ENCODE results near the gene CPT1C.

CPT1C gene

GRCh38 chr19:49680421-49681351, 10.2 kb upstream of the CPT1C start:
- peak; percentile 99 for TF ChIP-seq CTCF (IDR thresholded peaks at IDR 0.05)

- no peak for TF ChIP-seq CTCF (IDR thresholded peaks at IDR 0.05)
Measured at GRCh38 chr19:49681830-49682229, 9.1 kb upstream of the CPT1C start.

GRCh38 chr19:49682274-49682673, 8.6 kb upstream of the CPT1C start:
- no peak for TF ChIP-seq CTCF (IDR thresholded peaks at IDR 0.05)

- TF ChIP-seq CTCF (IDR thresholded peaks at IDR 0.05) = no peak
Measured at GRCh38 chr19:49683814-49684250, 7.1 kb upstream of the CPT1C start.

GRCh38 chr19:49684251-49684982, 6.5 kb upstream of the CPT1C start:
- peak; percentile 73 for TF ChIP-seq CTCF (IDR thresholded peaks at IDR 0.05)

- TF ChIP-seq CTCF (IDR thresholded peaks at IDR 0.05) = no peak
Measured at GRCh38 chr19:49684983-49685553, 5.8 kb upstream of the CPT1C start.

- TF ChIP-seq CTCF (IDR thresholded peaks at IDR 0.05) = no peak
Measured at GRCh38 chr19:49685845-49686332, 5.0 kb upstream of the CPT1C start.
